HFF-Myc (cell line): Measurements from ENCODE around the gene SCAMP1.
"Not testable (repeated sequence)": the region's sequence is repeated elsewhere in the genome, so short reads cannot be mapped to it uniquely, and the experiment has no call there.

Experiments
- DNase-seq: peaks from one replicate; pipeline ENCODE4 v3.0.0-alpha.2; 2011; ENCODE audit warnings: low read depth; ENCODE audit errors: extremely low read depth
- H3K4me3 ChIP-seq: replicated peaks from 2 replicates; pipeline ENCODE4 v1.5.1; 2011; ENCODE audit warnings: low read depth, mild to moderate bottlenecking, control low read depth, low read length
- TF ChIP-seq, protein P1 (sequence below): IDR thresholded peaks from 2 replicates; pipeline ENCODE4 v1.5.1; 2012; ENCODE audit warnings: mild to moderate bottlenecking, low read depth, low read length, control low read depth; ENCODE audit errors: missing control alignments

The SCAMP1 gene

DNA sequence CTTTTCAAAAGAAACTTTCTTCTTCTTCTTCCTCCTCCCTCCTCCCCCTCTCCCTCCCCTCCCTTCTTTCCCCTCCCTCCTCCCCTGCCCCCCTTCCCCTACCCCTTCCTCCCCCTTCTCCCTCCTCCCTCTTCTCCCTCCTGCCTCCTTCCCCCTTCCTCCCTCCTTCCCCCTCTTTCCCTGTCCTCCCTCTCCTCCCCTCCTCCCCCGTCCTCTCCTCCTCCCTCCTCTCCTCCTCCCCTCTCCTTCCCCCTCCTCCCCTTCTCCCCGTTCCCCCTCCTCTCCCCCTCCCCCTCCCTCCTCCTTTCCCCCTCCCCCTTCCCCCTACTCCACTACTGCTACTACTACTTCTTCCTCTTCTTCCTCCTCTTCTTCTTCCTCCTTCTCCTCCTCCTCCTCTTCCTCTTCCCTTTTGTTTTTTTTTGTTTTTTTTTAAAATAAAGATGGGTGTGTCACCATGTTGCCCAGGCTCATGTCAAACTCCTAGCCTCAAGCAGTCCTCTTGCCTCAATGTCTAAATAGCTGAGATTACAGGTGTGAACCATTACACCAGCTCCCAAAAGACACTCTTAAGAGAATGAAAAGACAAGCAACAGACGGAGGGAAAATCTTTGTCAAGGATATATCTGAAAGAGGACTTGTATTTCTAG, 87.5 kb downstream of the SCAMP1 start:
- DNase-seq, result no peak
- no peak overlapping the region for H3K4me3 ChIP-seq
- TF ChIP-seq, protein P1, sequence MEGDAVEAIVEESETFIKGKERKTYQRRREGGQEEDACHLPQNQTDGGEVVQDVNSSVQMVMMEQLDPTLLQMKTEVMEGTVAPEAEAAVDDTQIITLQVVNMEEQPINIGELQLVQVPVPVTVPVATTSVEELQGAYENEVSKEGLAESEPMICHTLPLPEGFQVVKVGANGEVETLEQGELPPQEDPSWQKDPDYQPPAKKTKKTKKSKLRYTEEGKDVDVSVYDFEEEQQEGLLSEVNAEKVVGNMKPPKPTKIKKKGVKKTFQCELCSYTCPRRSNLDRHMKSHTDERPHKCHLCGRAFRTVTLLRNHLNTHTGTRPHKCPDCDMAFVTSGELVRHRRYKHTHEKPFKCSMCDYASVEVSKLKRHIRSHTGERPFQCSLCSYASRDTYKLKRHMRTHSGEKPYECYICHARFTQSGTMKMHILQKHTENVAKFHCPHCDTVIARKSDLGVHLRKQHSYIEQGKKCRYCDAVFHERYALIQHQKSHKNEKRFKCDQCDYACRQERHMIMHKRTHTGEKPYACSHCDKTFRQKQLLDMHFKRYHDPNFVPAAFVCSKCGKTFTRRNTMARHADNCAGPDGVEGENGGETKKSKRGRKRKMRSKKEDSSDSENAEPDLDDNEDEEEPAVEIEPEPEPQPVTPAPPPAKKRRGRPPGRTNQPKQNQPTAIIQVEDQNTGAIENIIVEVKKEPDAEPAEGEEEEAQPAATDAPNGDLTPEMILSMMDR, result no peak

DNA sequence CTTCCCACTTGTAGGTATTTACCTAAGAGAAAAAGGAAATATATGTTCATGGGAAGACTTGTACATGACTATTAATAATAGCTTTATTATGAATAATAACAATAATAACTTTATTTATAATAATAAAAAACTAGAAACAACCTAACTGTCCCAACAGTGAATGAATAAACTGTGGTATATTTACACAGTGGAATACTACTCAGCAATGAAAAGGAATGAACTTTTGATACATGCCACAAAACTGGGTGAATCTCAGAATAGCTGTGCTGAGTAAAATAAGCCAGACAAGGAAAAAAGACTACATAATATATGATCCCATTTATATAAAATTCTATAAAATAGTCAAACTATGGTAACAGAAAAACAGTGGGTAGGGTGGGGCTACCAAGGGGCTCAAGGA, 88.7 kb downstream of the SCAMP1 start:
- TF ChIP-seq, protein P1, result no peak
- no peak overlapping the region for H3K4me3 ChIP-seq
- no peak for DNase-seq

DNA sequence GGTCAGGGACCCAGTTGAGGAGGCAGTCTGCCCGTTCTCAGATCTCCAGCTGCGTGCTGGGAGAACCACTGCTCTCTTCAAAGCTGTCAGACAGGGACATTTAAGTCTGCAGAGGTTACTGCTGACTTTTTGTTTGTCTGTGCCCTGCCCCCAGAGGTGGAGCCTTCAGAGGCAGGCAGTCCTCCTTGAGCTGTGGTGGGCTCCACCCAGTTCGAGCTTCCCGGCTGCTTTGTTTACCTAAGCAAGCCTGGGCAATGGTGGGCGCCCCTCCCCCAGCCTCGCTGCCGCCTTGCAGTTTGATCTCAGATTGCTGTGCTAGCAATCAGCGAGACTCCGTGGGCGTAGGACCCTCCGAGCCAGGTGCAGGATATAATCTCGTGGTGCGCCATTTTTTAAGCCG, 97.1 kb downstream of the SCAMP1 start:
- not testable (repeated sequence) for H3K4me3 ChIP-seq, DNase-seq

DNA sequence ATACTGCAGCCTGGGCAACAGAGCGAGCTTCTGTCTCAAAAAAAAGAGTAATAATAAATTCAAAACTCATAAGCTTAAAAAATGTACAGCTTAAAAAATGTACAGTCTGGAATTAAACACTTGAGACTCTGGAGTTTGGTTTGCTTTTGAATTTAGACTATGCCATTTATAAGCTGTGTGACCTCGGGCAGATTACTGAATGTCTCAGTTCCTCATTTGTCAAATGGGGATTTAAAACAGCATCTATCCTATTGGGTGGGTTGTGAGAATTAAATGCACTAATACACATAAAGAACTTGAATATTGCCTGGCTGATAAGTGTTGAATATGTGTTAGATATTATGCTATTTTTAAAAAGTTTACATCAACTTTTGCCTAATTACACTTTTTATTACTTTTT, 98.4 kb downstream of the SCAMP1 start:
- H3K4me3 ChIP-seq, result no peak overlapping the region
- DNase-seq, result no peak
- TF ChIP-seq, protein P1, result no peak

DNA sequence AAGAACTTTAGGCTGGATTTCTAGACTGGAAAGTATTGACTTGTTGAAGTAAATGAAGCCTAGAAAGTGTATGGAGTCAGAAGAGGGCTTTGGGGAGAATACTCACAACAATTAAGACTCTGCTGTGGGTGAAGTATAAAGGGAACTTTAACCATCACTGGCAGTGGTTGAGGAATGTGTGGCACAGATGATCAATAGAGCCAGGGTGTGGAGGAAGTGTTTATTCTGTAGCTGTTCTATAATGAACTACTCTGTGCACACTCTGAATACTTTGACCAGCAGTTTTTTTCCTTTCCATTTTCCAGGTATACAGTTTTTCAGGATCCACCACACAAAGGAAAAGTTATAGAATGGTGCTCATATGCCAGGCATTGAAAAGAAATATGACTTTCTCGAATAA, 106.7 kb downstream of the SCAMP1 start:
- no peak for DNase-seq
- no peak overlapping the region for H3K4me3 ChIP-seq
- TF ChIP-seq, protein P1, result no peak

DNA sequence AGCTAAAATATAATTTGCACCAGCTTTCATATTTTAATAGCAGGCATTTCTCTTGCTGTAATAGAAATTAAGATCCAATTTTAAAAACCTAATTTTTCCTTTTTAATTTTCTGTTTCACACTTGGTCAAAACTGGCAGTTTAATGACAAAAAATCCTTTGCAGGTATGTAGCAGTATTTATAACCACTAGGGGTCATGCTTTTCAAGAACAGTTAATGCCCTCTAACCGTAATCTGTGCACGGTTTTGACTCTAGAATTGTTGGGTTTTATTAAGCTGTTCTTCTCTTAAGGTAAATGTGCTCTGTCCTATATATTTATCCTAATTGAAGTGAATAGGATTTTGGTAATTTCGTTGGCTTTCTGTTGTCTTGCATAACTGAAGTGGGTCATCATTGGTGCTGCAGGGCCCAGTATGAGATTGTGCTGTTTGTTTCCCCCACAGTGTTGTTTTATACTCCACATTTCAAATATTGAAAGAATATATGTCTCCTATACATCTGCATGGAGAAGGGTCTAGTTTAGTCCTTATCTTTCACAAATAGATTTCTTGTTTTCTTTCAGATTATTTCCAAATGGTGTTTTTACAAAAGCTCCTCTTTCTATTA, 107.4 kb downstream of the SCAMP1 start:
- H3K4me3 ChIP-seq, result no peak overlapping the region
- TF ChIP-seq, protein P1, result peak; percentile 55
- DNase-seq, result peak; percentile 30

DNA sequence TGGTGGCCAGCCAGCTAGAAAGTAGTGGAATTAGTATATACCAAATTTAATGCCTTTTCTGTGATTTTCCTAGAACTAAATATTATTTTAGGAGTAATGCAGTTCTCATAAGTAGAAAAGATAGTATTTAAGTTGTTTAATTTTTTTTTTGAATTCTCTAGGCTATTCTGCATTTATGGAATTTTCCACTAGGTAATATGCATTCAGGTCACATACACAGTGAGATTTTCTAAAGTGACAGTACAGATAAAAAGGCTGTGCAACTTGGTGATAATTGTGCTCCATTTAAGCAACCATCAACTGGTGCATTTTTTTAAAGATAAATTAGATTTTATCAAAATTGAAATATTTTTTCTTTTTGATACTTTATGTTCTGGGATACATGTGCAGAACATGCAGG, 111.5 kb downstream of the SCAMP1 start:
- H3K4me3 ChIP-seq, result no peak overlapping the region
- DNase-seq, result no peak
- TF ChIP-seq, protein P1, result no peak
